Left ventricle myocardium inferior (tissue), 1 donor: Measurements from ENCODE around the gene NCR1. TPM values are rescaled to one million over a fixed set of nuclear protein-coding genes. Genes with fewer than 3 reads are reported as not detected.
"Not testable (repeated sequence)": the region's sequence is repeated elsewhere in the genome, so short reads cannot be mapped to it uniquely, and the experiment has no call there.

Source experiments
- DNase-seq: peaks from one replicate; pipeline ENCODE4 v3.0.0-alpha.2; 2020
- H3K27ac ChIP-seq: fragments of 200-600 bp; replicated peaks from 2 replicates; pipeline ENCODE4 v1.8.0; 2021
- H3K27me3 ChIP-seq: fragments of 200-600 bp; 2 replicates; pipeline ENCODE4 v1.8.0; 2021; ENCODE audit warnings: low read depth
- H3K36me3 ChIP-seq: fragments of 200-600 bp; 2 replicates; pipeline ENCODE4 v1.8.0; 2021
- H3K4me1 ChIP-seq: fragments of 200-600 bp; 2 replicates; pipeline ENCODE4 v1.8.0; 2021
- H3K4me3 ChIP-seq: fragments of 200-600 bp; 2 replicates; pipeline ENCODE4 v1.8.0; 2021; ENCODE audit warnings: mild to moderate bottlenecking, moderate library complexity
- H3K9me3 ChIP-seq: fragments of 200-600 bp; replicated peaks from 2 replicates; pipeline ENCODE4 v1.8.0; 2021
- CTCF ChIP-seq: fragments of 200-600 bp; IDR thresholded peaks from 2 replicates; pipeline ENCODE4 v1.8.0; 2021; ENCODE audit warnings: antibody characterized with exemption, mild to moderate bottlenecking, borderline replicate concordance
- intact Hi-C: fragments of 100-400 bp; cut with micrococcal nuclease; formaldehyde crosslinking; loops from one replicate; pipeline ENCODE4 v1.11.0; 2022
- total RNA-seq: library from RNA; stranded (reverse); fragmentation: NEBNext Ultra II Directional; extraction: Animal tissue kit (Norgen Biotek cat#: 25700); gene quantifications from one replicate; pipeline ENCODE4 v1.2.1, GENCODE V29; 2021
- donor health status: DM: no; HTN: yes; CAD: no; lungs with severe emphysema.

Gene NCR1
- total RNA-seq, 1 donor from 2014 or later: 0.30 TPM

GRCh38 chr19:54921082-54921481 lies 15.1 kb downstream of the NCR1 start:
- intact Hi-C loops: no loop called here
- H3K27me3 ChIP-seq: peaks cover 45% of the 10 kb centered on the region
- no peak for TF ChIP-seq CTCF

GRCh38 chr19:54923276-54923675 lies 17.3 kb downstream of the NCR1 start:
- peaks cover 16% of the 10 kb centered on the region for H3K9me3 ChIP-seq
- TF ChIP-seq CTCF: no peak
- no peak for DNase-seq
- no peak overlapping the region for H3K4me3 ChIP-seq
- no peak overlapping the region for H3K27ac ChIP-seq
- peaks cover 33% of the 10 kb centered on the region for H3K27me3 ChIP-seq
- no peaks in the 10 kb centered on the region for H3K4me1 ChIP-seq
- no peaks in the 10 kb centered on the region for H3K36me3 ChIP-seq
- intact Hi-C loops: no loop called here

More at GRCh38 chr19:54921082-54921481, 15.1 kb downstream of the NCR1 start:
- no peak for DNase-seq
- Histone ChIP-seq H3K27ac (no peak overlapping the region), H3K36me3 (no peaks in the 10 kb centered on the region), H3K4me3 (no peak overlapping the region), H3K9me3 (no peaks in the 10 kb centered on the region), H3K4me1 (no peaks in the 10 kb centered on the region)

GRCh38 chr19:54928299-54928698 lies 22.4 kb downstream of the NCR1 start:
- H3K9me3 ChIP-seq: peaks cover 30% of the 10 kb centered on the region
- no peak for TF ChIP-seq CTCF
- intact Hi-C loops: no loop called here

GRCh38 chr19:54937926-54938325 lies 32.0 kb downstream of the NCR1 start:
- H3K27ac ChIP-seq: no peak overlapping the region
- DNase-seq: no peak
- no peaks in the 10 kb centered on the region for H3K4me1 ChIP-seq
- H3K4me3 ChIP-seq: no peak overlapping the region
- intact Hi-C loops: no loop called here
- H3K27me3 ChIP-seq: peaks cover 84% of the 10 kb centered on the region
- no peaks in the 10 kb centered on the region for H3K36me3 ChIP-seq
- no peaks in the 10 kb centered on the region for H3K9me3 ChIP-seq
- no peak for TF ChIP-seq CTCF

More at GRCh38 chr19:54928299-54928698, 22.4 kb downstream of the NCR1 start:
- peaks cover 5% of the 10 kb centered on the region for H3K27me3 ChIP-seq
- no peak for DNase-seq
- H3K4me1 ChIP-seq: no peaks in the 10 kb centered on the region
- H3K4me3 ChIP-seq: no peak overlapping the region
- no peak overlapping the region for H3K27ac ChIP-seq
- no peaks in the 10 kb centered on the region for H3K36me3 ChIP-seq

- H3K27me3 ChIP-seq: peaks cover 78% of the 10 kb centered on the region
- H3K4me3 ChIP-seq: no peak overlapping the region
- intact Hi-C loops: no loop called here
- H3K36me3 ChIP-seq: no peaks in the 10 kb centered on the region
- no peak for TF ChIP-seq CTCF
- no peak for DNase-seq
- H3K27ac ChIP-seq: no peak overlapping the region
- no peaks in the 10 kb centered on the region for H3K4me1 ChIP-seq
- no peaks in the 10 kb centered on the region for H3K9me3 ChIP-seq
These were observed 33.0 kb downstream of the NCR1 start for GRCh38 chr19:54938906-54939305.

GRCh38 chr19:54939538-54939937 lies 33.6 kb downstream of the NCR1 start:
- H3K4me1 ChIP-seq, DNase-seq, H3K4me3 ChIP-seq, H3K9me3 ChIP-seq, H3K27ac ChIP-seq, H3K36me3 ChIP-seq, intact Hi-C loops: not testable (repeated sequence)
- H3K27me3 ChIP-seq: peaks cover 78% of the 10 kb centered on the region

GRCh38 chr19:54943772-54944361 lies 37.9 kb downstream of the NCR1 start:
- intact Hi-C loops, H3K27ac ChIP-seq: not testable (repeated sequence)

More at GRCh38 chr19:54943772-54944361, 37.9 kb downstream of the NCR1 start:
- not testable (repeated sequence) for H3K9me3 ChIP-seq, DNase-seq, H3K4me1 ChIP-seq, H3K4me3 ChIP-seq, H3K36me3 ChIP-seq
- H3K27me3 ChIP-seq: peaks cover 63% of the 10 kb centered on the region
